WTC11 (cell line): ENCODE data around the gene GPC6. TPM values are rescaled to one million over a fixed set of nuclear protein-coding genes. Genes with fewer than 3 reads are reported as not detected.

Source experiments
- ATAC-seq: fragments of 200-7000 bp; cut with Tn5 transposase; 2 replicates; pipeline ENCODE4 v1.10.0; 2021; ENCODE audit warnings: mild to moderate bottlenecking, moderate library complexity
- CTCF ChIA-PET: fragments of 300-600 bp; sonication (Branson Sonifier 250); formaldehyde crosslinking; loops from one replicate; lab custom pipeline; 2021; ENCODE audit warnings: antibody characterized with exemption; lab: Charles Lee
- POLR2A ChIA-PET: fragments of 350-600 bp; sonication (Branson Sonifier 250); formaldehyde crosslinking; loops from one replicate; lab custom pipeline; 2021; ENCODE audit warnings: antibody characterized with exemption; lab: Charles Lee
- DNase-seq: peaks from one replicate; pipeline ENCODE4 v3.0.0; 2021; ENCODE audit warnings: low spot score
- H3K27ac Mint-ChIP-seq: 2 replicates; pipeline ENCODE4 v1.8.0; 2021; ENCODE audit warnings: mixed read lengths
- H3K27me3 Mint-ChIP-seq: 2 replicates; pipeline ENCODE4 v1.8.0; 2021; ENCODE audit warnings: low read depth, mild to moderate bottlenecking, moderate library complexity, mixed read lengths
- H3K36me3 Mint-ChIP-seq: 2 replicates; pipeline ENCODE4 v1.8.0; 2021; ENCODE audit warnings: mixed read lengths
- H3K4me1 Mint-ChIP-seq: 2 replicates; pipeline ENCODE4 v1.8.0; 2022; ENCODE audit warnings: mixed read lengths
- H3K4me3 Mint-ChIP-seq: 2 replicates; pipeline ENCODE4 v1.8.0; 2021; ENCODE audit warnings: mild to moderate bottlenecking, moderate library complexity, mixed read lengths
- H3K9me3 Mint-ChIP-seq: 2 replicates; pipeline ENCODE4 v1.8.0; 2021; ENCODE audit warnings: mixed read lengths
- CDX4 ChIP-seq: fragments of 250-450 bp; sonication (Bioruptor Pico); IDR thresholded peaks from 2 replicates; pipeline ENCODE4 v1.9.0; 2021; ENCODE audit warnings: moderate library complexity, mild to moderate bottlenecking, inconsistent platforms, borderline replicate concordance
- CREB1 ChIP-seq: sonication (generic); formaldehyde crosslinking; IDR thresholded peaks from 2 replicates; pipeline ENCODE4 v1.8.0; 2023; ENCODE audit warnings: mild to moderate bottlenecking, missing genetic modification reagents
- CREM ChIP-seq: sonication (generic); formaldehyde crosslinking; IDR thresholded peaks from 2 replicates; pipeline ENCODE4 v1.8.1; 2022; ENCODE audit warnings: mild to moderate bottlenecking, missing genetic modification reagents, moderate library complexity
- EMX1 ChIP-seq: fragments of 250-450 bp; sonication (Bioruptor Pico); IDR thresholded peaks from 2 replicates; pipeline ENCODE4 v1.8.0; 2021; ENCODE audit warnings: mild to moderate bottlenecking
- JUN ChIP-seq: sonication (generic); formaldehyde crosslinking; IDR thresholded peaks from 2 replicates; pipeline ENCODE4 v1.8.0; 2023; ENCODE audit warnings: mild to moderate bottlenecking, missing genetic modification reagents
- KAT7 ChIP-seq: sonication (generic); formaldehyde crosslinking; IDR thresholded peaks from 2 replicates; pipeline ENCODE4 v1.8.1; 2023; ENCODE audit warnings: missing genetic modification reagents, mild to moderate bottlenecking, borderline replicate concordance
- SMAD3 ChIP-seq: sonication (generic); formaldehyde crosslinking; IDR thresholded peaks from 2 replicates; pipeline ENCODE4 v1.8.0; 2022; ENCODE audit warnings: missing genetic modification reagents, mild to moderate bottlenecking, borderline replicate concordance
- SMAD4 ChIP-seq: sonication (generic); formaldehyde crosslinking; IDR thresholded peaks from 2 replicates; pipeline ENCODE4 v1.8.0; 2022; ENCODE audit warnings: mild to moderate bottlenecking, missing genetic modification reagents
- SOX15 ChIP-seq: fragments of 250-450 bp; sonication (Bioruptor Pico); IDR thresholded peaks from 2 replicates; pipeline ENCODE4 v1.9.0; 2021; ENCODE audit warnings: mild to moderate bottlenecking
- ZNF232 ChIP-seq: sonication (generic); formaldehyde crosslinking; IDR thresholded peaks from 2 replicates; pipeline ENCODE4 v1.8.0; 2022; ENCODE audit warnings: mild to moderate bottlenecking, missing genetic modification reagents
- ZNF317 ChIP-seq: sonication (generic); formaldehyde crosslinking; IDR thresholded peaks from 2 replicates; pipeline ENCODE4 v1.8.1; 2023; ENCODE audit warnings: low read depth, mild to moderate bottlenecking, moderate library complexity, missing genetic modification reagents, borderline replicate concordance
- total RNA-seq: library from RNA; stranded (reverse); gene quantifications from 3 replicates; pipeline ENCODE4 v1.2.3, GENCODE V29; 2021
- TF ChIP-seq, protein P1 (sequence below): sonication (generic); formaldehyde crosslinking; IDR thresholded peaks from 2 replicates; pipeline ENCODE4 v1.8.1; 2023; ENCODE audit warnings: mild to moderate bottlenecking, missing genetic modification reagents
- TF ChIP-seq, protein P2 (sequence below): sonication (generic); formaldehyde crosslinking; IDR thresholded peaks from 2 replicates; pipeline ENCODE4 v1.8.0; 2023; ENCODE audit warnings: missing genetic modification reagents, mild to moderate bottlenecking, borderline replicate concordance
- TF ChIP-seq, protein P3 (sequence below): fragments of 250-450 bp; sonication (Bioruptor Pico); IDR thresholded peaks from 2 replicates; pipeline ENCODE4 v1.9.0; 2021; ENCODE audit warnings: mild to moderate bottlenecking, borderline replicate concordance
- TF ChIP-seq, protein P4 (sequence below): sonication (generic); formaldehyde crosslinking; IDR thresholded peaks from 2 replicates; pipeline ENCODE4 v1.8.0; 2023; ENCODE audit warnings: missing genetic modification reagents
- TF ChIP-seq, protein P5 (sequence below): fragments of 250-450 bp; sonication (Bioruptor Pico); IDR thresholded peaks from 2 replicates; pipeline ENCODE4 v2.1.2; 2022; ENCODE audit warnings: mild to moderate bottlenecking, moderate library complexity

GPC6 gene
- total RNA-seq, 1 experiment from 2014 or later: 19.5 TPM

DNA sequence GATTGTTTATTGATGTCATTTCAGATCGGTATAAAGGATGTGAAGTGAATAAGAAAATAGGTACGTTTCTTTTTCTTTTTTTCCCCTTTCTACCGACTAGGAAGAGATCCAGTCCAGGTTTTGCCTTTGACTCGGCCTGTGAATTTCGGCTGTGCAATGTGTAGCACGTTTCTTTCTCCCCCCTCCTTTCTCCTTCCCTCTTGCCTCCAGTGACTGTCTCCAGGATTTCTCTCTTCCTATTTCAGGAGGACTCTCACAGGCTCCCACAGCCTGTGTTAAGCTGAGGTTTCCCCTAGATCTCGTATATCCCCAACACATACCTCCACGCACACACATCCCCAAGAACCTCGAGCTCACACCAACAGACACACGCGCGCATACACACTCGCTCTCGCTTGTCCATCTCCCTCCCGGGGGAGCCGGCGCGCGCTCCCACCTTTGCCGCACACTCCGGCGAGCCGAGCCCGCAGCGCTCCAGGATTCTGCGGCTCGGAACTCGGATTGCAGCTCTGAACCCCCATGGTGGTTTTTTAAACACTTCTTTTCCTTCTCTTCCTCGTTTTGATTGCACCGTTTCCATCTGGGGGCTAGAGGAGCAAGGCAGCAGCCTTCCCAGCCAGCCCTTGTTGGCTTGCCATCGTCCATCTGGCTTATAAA lies at the start of gene GPC6 (continued):
- no peak for TF ChIP-seq JUN (CRISPR knock-in tag)
- no peak for TF ChIP-seq SMAD4 (CRISPR knock-in tag)
- TF ChIP-seq, protein P1, sequence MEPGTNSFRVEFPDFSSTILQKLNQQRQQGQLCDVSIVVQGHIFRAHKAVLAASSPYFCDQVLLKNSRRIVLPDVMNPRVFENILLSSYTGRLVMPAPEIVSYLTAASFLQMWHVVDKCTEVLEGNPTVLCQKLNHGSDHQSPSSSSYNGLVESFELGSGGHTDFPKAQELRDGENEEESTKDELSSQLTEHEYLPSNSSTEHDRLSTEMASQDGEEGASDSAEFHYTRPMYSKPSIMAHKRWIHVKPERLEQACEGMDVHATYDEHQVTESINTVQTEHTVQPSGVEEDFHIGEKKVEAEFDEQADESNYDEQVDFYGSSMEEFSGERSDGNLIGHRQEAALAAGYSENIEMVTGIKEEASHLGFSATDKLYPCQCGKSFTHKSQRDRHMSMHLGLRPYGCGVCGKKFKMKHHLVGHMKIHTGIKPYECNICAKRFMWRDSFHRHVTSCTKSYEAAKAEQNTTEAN (CRISPR knock-in tag): peak; percentile 72; the same call in 1 of the 2 replicates
- no peak for TF ChIP-seq SMAD3
- TF ChIP-seq CDX4 (CRISPR knock-in tag): no peak
- no peak for TF ChIP-seq EMX1 (CRISPR knock-in tag)

DNA sequence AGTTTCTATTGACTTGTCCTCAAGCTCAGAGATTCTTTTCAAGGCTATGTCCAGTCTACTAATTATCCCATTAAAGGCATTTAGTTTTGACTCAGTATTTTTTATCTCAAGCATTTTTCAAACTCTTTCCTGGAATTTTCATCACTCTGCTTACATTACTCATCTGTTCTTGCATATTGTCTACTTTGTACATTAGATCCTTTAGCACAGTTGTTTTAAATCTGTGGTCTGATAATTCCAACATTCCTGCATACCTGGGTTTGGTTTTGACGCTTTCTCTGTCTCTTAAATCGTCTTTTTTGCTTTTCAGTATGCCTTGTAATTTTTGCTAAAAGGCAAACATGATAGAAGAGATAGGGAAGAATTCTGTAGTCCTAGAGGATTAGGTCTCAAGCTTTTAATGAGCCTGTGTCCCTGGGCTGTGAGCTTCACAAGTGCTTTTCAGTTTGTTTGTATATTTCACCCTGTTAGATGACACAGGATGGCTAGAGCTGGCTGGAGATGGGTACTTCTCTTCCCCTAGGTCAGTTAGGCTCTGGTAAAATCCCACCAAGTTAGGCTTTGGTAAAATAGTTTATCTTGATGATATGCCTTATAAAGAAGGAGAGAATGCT lies 46.1 kb upstream of the GPC6 start:
- ATAC-seq (no peak), DNase-seq (no peak)
- peaks cover 8% of the 10 kb centered on the region for H3K9me3 Mint-ChIP-seq
- H3K27ac Mint-ChIP-seq: no peak overlapping the region
- CTCF ChIA-PET: no interaction called here
- H3K36me3 Mint-ChIP-seq: peaks cover 7% of the 10 kb centered on the region
- no peak for TF ChIP-seq CREB1 (CRISPR knock-in tag)
- TF ChIP-seq, protein P2, sequence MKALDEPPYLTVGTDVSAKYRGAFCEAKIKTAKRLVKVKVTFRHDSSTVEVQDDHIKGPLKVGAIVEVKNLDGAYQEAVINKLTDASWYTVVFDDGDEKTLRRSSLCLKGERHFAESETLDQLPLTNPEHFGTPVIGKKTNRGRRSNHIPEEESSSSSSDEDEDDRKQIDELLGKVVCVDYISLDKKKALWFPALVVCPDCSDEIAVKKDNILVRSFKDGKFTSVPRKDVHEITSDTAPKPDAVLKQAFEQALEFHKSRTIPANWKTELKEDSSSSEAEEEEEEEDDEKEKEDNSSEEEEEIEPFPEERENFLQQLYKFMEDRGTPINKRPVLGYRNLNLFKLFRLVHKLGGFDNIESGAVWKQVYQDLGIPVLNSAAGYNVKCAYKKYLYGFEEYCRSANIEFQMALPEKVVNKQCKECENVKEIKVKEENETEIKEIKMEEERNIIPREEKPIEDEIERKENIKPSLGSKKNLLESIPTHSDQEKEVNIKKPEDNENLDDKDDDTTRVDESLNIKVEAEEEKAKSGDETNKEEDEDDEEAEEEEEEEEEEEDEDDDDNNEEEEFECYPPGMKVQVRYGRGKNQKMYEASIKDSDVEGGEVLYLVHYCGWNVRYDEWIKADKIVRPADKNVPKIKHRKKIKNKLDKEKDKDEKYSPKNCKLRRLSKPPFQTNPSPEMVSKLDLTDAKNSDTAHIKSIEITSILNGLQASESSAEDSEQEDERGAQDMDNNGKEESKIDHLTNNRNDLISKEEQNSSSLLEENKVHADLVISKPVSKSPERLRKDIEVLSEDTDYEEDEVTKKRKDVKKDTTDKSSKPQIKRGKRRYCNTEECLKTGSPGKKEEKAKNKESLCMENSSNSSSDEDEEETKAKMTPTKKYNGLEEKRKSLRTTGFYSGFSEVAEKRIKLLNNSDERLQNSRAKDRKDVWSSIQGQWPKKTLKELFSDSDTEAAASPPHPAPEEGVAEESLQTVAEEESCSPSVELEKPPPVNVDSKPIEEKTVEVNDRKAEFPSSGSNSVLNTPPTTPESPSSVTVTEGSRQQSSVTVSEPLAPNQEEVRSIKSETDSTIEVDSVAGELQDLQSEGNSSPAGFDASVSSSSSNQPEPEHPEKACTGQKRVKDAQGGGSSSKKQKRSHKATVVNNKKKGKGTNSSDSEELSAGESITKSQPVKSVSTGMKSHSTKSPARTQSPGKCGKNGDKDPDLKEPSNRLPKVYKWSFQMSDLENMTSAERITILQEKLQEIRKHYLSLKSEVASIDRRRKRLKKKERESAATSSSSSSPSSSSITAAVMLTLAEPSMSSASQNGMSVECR (CRISPR knock-in tag): no peak
- TF ChIP-seq SOX15 (CRISPR knock-in tag): no peak
- TF ChIP-seq, protein P3, sequence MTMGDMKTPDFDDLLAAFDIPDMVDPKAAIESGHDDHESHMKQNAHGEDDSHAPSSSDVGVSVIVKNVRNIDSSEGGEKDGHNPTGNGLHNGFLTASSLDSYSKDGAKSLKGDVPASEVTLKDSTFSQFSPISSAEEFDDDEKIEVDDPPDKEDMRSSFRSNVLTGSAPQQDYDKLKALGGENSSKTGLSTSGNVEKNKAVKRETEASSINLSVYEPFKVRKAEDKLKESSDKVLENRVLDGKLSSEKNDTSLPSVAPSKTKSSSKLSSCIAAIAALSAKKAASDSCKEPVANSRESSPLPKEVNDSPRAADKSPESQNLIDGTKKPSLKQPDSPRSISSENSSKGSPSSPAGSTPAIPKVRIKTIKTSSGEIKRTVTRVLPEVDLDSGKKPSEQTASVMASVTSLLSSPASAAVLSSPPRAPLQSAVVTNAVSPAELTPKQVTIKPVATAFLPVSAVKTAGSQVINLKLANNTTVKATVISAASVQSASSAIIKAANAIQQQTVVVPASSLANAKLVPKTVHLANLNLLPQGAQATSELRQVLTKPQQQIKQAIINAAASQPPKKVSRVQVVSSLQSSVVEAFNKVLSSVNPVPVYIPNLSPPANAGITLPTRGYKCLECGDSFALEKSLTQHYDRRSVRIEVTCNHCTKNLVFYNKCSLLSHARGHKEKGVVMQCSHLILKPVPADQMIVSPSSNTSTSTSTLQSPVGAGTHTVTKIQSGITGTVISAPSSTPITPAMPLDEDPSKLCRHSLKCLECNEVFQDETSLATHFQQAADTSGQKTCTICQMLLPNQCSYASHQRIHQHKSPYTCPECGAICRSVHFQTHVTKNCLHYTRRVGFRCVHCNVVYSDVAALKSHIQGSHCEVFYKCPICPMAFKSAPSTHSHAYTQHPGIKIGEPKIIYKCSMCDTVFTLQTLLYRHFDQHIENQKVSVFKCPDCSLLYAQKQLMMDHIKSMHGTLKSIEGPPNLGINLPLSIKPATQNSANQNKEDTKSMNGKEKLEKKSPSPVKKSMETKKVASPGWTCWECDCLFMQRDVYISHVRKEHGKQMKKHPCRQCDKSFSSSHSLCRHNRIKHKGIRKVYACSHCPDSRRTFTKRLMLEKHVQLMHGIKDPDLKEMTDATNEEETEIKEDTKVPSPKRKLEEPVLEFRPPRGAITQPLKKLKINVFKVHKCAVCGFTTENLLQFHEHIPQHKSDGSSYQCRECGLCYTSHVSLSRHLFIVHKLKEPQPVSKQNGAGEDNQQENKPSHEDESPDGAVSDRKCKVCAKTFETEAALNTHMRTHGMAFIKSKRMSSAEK (CRISPR knock-in tag): no peak
- TF ChIP-seq, protein P4, sequence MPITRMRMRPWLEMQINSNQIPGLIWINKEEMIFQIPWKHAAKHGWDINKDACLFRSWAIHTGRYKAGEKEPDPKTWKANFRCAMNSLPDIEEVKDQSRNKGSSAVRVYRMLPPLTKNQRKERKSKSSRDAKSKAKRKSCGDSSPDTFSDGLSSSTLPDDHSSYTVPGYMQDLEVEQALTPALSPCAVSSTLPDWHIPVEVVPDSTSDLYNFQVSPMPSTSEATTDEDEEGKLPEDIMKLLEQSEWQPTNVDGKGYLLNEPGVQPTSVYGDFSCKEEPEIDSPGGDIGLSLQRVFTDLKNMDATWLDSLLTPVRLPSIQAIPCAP (CRISPR knock-in tag): no peak
- no peak for TF ChIP-seq ZNF317 (CRISPR knock-in tag)
- TF ChIP-seq KAT7: no peak
- TF ChIP-seq, protein P5, sequence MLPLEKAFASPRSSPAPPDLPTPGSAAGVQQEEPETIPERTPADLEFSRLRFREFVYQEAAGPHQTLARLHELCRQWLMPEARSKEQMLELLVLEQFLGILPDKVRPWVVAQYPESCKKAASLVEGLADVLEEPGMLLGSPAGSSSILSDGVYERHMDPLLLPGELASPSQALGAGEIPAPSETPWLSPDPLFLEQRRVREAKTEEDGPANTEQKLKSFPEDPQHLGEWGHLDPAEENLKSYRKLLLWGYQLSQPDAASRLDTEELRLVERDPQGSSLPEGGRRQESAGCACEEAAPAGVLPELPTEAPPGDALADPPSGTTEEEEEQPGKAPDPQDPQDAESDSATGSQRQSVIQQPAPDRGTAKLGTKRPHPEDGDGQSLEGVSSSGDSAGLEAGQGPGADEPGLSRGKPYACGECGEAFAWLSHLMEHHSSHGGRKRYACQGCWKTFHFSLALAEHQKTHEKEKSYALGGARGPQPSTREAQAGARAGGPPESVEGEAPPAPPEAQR: no peak
- TF ChIP-seq ZNF232 (CRISPR knock-in tag): no peak
- TF ChIP-seq CREM (CRISPR knock-in tag): no peak
- H3K4me3 Mint-ChIP-seq: no peak overlapping the region
- H3K27me3 Mint-ChIP-seq: no peaks in the 10 kb centered on the region
- POLR2A ChIA-PET: no interaction called here
- peaks cover 4% of the 10 kb centered on the region; the same call in 1 of the 2 replicates for H3K4me1 Mint-ChIP-seq
